Adrenal gland (tissue), 5 donors: Measurements from ENCODE around the gene FSD1.

ENCODE experiments used
- CTCF ChIP-seq, 6 experiments: fragments of 450-650 bp in 4 of 6; fragments of 200-600 bp in 2 of 6; sonication (generic) in 1 of 6; IDR thresholded peaks; 1 replicate in 5 of 6; 2 replicates in 1 of 6; pipeline versions ENCODE4 v1.5.1 to v1.8.0; 2016 to 2021; ENCODE audit warnings: antibody characterized with exemption in 6 of 6, mild to moderate bottlenecking in 2 of 6, moderate library complexity in 1 of 6
- POLR2A ChIP-seq, 2 donors: fragments of 450-650 bp; IDR thresholded peaks; one replicate each; pipeline ENCODE4 v1.6.1; 2017; ENCODE audit warnings: antibody characterized with exemption in 2 of 2, mild to moderate bottlenecking in 2 of 2, moderate library complexity in 1 of 2
- donor health status: DM: no; HTN: no; CAD: no.

- TF ChIP-seq POLR2A (IDR thresholded peaks at IDR 0.05), result no peak
- no peak for TF ChIP-seq CTCF (IDR thresholded peaks at IDR 0.05)
Observed at GRCh38 chr19:4297901-4298809, 6.2 kb upstream of the FSD1 start.
